ENCODE measurements around the gene RASD2.
"Not testable (repeated sequence)": the region's sequence is repeated elsewhere in the genome, so short reads cannot be mapped to it uniquely, and the experiment has no call there.

The RASD2 gene

GRCh38 chr22:35509451-35509850, 31.2 kb upstream of the RASD2 start:
- TF ChIP-seq JUND (IDR thresholded peaks at IDR 0.05; ENCODE audit: low read depth) = no peak
- in situ Hi-C loops (cut with HindIII; ENCODE audit: low pct_unique_long_range_greater_than_20kb, low sequenced_read_pairs) = no loop called here
- DNase-seq (ENCODE audit: low read depth in 1 of 2, low spot score in 1 of 2) = no peak

DNA sequence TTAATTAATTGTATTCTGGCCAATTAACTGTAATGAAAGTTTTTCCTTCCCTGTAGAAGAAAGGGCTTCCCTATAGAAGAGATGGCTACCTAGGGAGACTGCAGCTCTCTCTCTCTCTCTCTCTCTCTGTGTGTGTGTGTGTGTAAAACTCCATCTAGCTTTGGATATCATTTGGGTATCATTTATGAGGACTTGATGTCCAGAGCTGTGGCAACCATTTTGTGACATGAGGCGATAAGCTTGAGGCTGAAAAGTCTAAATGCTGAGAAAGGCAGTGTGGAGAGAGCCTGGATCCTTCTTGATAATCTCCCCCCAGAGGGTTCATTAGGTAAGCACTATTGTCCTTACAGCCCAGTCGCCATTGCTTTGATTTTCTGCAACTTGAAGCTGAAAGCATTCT, 30.7 kb upstream of the RASD2 start:
- no peak for DNase-seq (ENCODE audit: low read depth in 1 of 2, low spot score in 1 of 2)
- no peak for TF ChIP-seq JUND (IDR thresholded peaks at IDR 0.05; ENCODE audit: low read depth)
- in situ Hi-C loops (cut with HindIII; ENCODE audit: low pct_unique_long_range_greater_than_20kb, low sequenced_read_pairs) = no loop called here

DNA sequence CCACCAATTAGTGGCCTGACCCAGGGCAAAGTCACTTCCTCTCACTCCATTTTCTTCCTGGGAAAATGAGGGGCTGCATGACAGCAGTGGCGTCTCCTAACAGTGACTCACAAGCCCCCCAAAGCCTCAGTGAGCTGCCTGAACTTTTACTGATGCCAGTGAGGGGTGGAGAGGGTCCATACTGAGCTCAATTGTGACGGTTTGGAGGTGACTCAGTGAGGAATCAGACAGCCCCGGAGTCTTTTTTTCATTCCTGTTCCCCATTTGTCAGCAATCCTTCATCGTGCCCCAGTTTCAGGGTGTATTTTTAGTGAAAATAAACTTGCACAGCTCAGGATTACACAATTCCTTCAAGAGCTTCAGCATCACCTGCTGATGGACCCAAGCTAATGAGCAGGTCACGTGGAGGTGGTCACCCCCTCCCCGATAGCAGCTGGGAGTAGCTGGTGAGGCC, 30.1 kb upstream of the RASD2 start:
- in situ Hi-C loops (cut with HindIII; ENCODE audit: low pct_unique_long_range_greater_than_20kb, low sequenced_read_pairs) = no loop called here
- TF ChIP-seq JUND (IDR thresholded peaks at IDR 0.05; ENCODE audit: low read depth) = no peak
- DNase-seq (ENCODE audit: low read depth in 1 of 2, low spot score in 1 of 2) = no peak

DNA sequence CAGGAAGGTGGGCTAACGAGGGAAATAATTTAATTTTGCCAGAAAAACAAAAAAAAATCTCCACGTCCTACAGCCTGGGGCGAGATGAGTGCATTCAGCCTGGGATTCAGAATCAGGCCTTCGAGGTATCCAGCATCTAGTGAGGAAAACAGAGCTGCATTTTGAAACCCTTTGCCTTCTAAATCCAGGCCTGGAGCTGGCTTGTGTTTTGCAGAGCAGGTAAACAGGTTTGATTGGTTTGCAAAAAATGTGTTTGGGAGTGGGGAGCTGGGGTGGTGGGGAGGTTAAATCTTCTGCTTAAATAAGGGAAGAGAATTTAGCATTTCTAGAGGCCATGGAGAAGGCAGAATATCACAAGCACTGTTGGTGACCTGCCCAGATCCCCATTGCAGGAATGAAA, 29.7 kb upstream of the RASD2 start:
- in situ Hi-C loops (cut with HindIII; ENCODE audit: low pct_unique_long_range_greater_than_20kb, low sequenced_read_pairs) = no loop called here
- no peak for TF ChIP-seq JUND (IDR thresholded peaks at IDR 0.05; ENCODE audit: low read depth)
- DNase-seq (ENCODE audit: low read depth in 1 of 2, low spot score in 1 of 2) = peak in 1 of 2 experiments; percentile 75

DNA sequence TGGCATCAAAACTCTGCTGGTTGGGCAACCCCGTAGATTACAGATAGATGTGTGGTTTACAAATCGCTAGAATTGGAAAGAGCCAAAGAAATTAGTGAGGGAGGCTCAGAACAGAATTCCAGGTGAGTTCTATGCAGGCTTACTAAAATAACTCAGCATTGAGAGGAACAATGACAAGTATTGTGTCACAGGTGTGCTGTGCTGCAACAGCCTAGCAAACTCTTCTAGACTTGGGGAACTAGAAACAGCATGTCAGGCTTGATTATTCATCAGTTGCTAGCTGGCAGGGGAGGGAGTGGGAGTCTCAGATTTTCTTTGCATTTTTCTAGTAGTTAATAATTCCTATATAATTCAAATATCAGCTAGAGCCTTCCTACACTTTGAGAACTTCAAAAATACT, 26.3 kb upstream of the RASD2 start:
- DNase-seq (ENCODE audit: low read depth in 1 of 2, low spot score in 1 of 2) = no peak
- in situ Hi-C loops (cut with HindIII; ENCODE audit: low pct_unique_long_range_greater_than_20kb, low sequenced_read_pairs) = no loop called here
- TF ChIP-seq JUND (IDR thresholded peaks at IDR 0.05; ENCODE audit: low read depth) = no peak

GRCh38 chr22:35515952-35516351, 24.7 kb upstream of the RASD2 start:
- DNase-seq (ENCODE audit: low read depth in 1 of 2, low spot score in 1 of 2); in situ Hi-C loops (cut with HindIII; ENCODE audit: low pct_unique_long_range_greater_than_20kb, low sequenced_read_pairs): not testable (repeated sequence)

DNA sequence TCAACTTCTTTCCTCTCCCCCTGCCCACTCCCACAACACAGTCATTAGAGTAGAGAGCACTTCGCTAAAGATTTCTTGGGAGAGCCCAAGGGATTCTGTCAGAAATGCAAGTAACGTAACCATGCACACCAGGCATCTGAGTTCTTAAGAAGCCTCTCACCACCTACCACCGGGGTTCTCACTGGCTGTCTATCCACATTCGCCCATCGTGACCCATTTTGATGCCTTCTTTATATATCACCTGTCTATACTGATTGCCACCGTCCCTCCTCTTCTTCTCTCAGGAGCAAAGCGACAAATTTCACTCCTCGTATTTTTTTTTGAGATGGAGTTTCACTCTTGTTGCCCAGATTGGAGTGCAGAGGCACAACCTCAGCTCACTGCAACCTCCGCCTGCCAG, 23.9 kb upstream of the RASD2 start:
- DNase-seq (ENCODE audit: low read depth in 1 of 2, low spot score in 1 of 2) = no peak
- no peak for TF ChIP-seq JUND (IDR thresholded peaks at IDR 0.05; ENCODE audit: low read depth)
- in situ Hi-C loops (cut with HindIII; ENCODE audit: low pct_unique_long_range_greater_than_20kb, low sequenced_read_pairs) = no loop called here

DNA sequence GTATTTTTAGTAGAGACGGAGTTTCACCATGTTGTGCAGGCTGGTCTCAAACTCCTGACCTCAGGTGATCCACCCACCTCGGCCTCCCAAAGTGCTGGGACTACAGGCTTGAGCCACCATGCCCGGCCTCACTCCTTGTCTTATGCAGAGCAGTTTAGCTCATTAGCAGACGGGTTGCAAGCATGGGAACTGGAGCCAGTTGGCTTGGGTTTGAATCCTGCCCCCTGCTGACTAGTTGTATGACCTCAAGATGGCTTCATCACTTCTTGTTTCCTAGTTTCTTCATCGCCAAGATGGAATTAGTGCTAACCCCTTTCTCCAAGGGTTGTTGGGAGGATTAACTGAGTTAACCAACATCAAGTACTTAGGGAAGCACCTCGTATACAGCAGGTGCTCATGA, 23.4 kb upstream of the RASD2 start:
- in situ Hi-C loops (cut with HindIII; ENCODE audit: low pct_unique_long_range_greater_than_20kb, low sequenced_read_pairs) = no loop called here
- no peak for TF ChIP-seq JUND (IDR thresholded peaks at IDR 0.05; ENCODE audit: low read depth)

GRCh38 chr22:35517769-35518530, 22.7 kb upstream of the RASD2 start:
- no peak for TF ChIP-seq JUND (IDR thresholded peaks at IDR 0.05; ENCODE audit: low read depth)
- in situ Hi-C loops (cut with HindIII; ENCODE audit: low pct_unique_long_range_greater_than_20kb, low sequenced_read_pairs) = no loop called here
- no peak for DNase-seq (ENCODE audit: low read depth in 1 of 2, low spot score in 1 of 2)

More for the DNA sequence above, 23.4 kb upstream of the RASD2 start:
- DNase-seq (ENCODE audit: low read depth in 1 of 2, low spot score in 1 of 2) = no peak

- DNase-seq (ENCODE audit: low read depth in 1 of 2, low spot score in 1 of 2) = no peak
- TF ChIP-seq JUND (IDR thresholded peaks at IDR 0.05; ENCODE audit: low read depth) = no peak
- in situ Hi-C loops (cut with HindIII; ENCODE audit: low pct_unique_long_range_greater_than_20kb, low sequenced_read_pairs) = no loop called here
Measured at GRCh38 chr22:35518811-35519210, 21.8 kb upstream of the RASD2 start.

DNA sequence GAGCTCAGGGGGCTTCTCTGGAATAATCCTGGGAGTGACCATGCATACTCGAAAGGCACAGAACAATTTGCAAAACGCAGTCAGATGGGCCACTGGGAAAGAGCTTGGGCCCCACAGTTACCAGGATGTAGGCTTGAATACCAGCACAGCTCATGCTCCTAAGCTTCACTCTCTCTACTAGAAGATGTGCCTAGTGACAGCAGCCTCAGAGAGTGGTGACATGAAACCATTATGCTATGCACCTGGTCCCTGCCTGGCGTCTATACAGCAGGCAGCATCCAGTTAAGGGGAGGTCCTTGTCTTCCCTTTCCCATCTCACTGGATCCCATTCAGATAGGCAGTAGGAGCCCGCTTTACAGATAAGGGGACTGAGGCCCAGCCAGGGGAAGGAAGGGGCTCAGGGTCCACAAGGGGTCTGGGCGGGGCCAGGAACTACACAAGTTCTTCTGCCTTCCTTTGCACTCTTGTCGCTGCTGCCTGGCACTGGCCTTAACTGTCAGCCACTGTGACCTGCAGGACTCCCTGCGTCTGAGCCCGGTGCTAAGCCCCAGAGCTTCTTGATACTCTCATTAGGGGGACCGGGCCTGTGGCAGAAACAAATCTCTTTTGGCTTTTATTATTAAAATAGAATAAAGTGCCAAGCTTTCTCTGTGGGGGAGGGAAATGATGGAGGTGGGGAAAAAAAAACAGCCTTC, 21.2 kb upstream of the RASD2 start:
- in situ Hi-C loops (cut with HindIII; ENCODE audit: low pct_unique_long_range_greater_than_20kb, low sequenced_read_pairs) = no loop called here
- no peak for TF ChIP-seq JUND (IDR thresholded peaks at IDR 0.05; ENCODE audit: low read depth)
- DNase-seq (ENCODE audit: low read depth in 1 of 2, low spot score in 1 of 2) = no peak

GRCh38 chr22:35521358-35522224, 19.0 kb upstream of the RASD2 start:
- no peak for DNase-seq (ENCODE audit: low read depth in 1 of 2, low spot score in 1 of 2)
- TF ChIP-seq JUND (IDR thresholded peaks at IDR 0.05; ENCODE audit: low read depth) = no peak
- in situ Hi-C loops (cut with HindIII; ENCODE audit: low pct_unique_long_range_greater_than_20kb, low sequenced_read_pairs) = no loop called here
